HG02642 (cell line): ENCODE data around the gene PGM2L1.
"Not testable (repeated sequence)": the region's sequence is repeated elsewhere in the genome, so short reads cannot be mapped to it uniquely, and the experiment has no call there.

ENCODE experiments used
- ATAC-seq: cut with Tn5 transposase; IDR thresholded peaks from one replicate; pipeline ENCODE4 v1.9.1; 2021; ENCODE audit warnings: mild to moderate bottlenecking; ENCODE audit not compliant: unreplicated experiment, poor library complexity

The PGM2L1 gene

GRCh38 chr11:74345420-74345819, 52.8 kb downstream of the PGM2L1 start:
- ATAC-seq = no peak

- no peak for ATAC-seq
These were observed 56.3 kb downstream of the PGM2L1 start for GRCh38 chr11:74341921-74342320.

- ATAC-seq = no peak
These were observed 58.6 kb downstream of the PGM2L1 start for GRCh38 chr11:74339619-74340018.

GRCh38 chr11:74338963-74339362, 59.3 kb downstream of the PGM2L1 start:
- no peak for ATAC-seq

GRCh38 chr11:74333193-74333592, 65.0 kb downstream of the PGM2L1 start:
- ATAC-seq = no peak

GRCh38 chr11:74332291-74332690, 65.9 kb downstream of the PGM2L1 start:
- ATAC-seq = no peak

- ATAC-seq = not testable (repeated sequence)
These were observed 67.2 kb downstream of the PGM2L1 start for GRCh38 chr11:74331000-74331399.

- ATAC-seq = no peak
These were observed 68.0 kb downstream of the PGM2L1 start for GRCh38 chr11:74330075-74330858.

- no peak for ATAC-seq
These were observed 71.2 kb downstream of the PGM2L1 start for GRCh38 chr11:74327076-74327475.

- no peak for ATAC-seq
These were observed 71.6 kb downstream of the PGM2L1 start for GRCh38 chr11:74326665-74327064.

- no peak for ATAC-seq
These were observed 72.3 kb downstream of the PGM2L1 start for GRCh38 chr11:74325649-74326645.

- ATAC-seq = no peak
These were observed 75.6 kb downstream of the PGM2L1 start for GRCh38 chr11:74322667-74323066.

- ATAC-seq = no peak
These were observed 76.6 kb downstream of the PGM2L1 start for GRCh38 chr11:74321487-74322188.

- ATAC-seq = no peak
These were observed 77.7 kb downstream of the PGM2L1 start for GRCh38 chr11:74320538-74320937.

- ATAC-seq = no peak
These were observed 79.0 kb downstream of the PGM2L1 start for GRCh38 chr11:74319139-74319816.

GRCh38 chr11:74318241-74318932, 79.8 kb downstream of the PGM2L1 start:
- no peak for ATAC-seq

GRCh38 chr11:74316772-74317505, 81.3 kb downstream of the PGM2L1 start:
- no peak for ATAC-seq

GRCh38 chr11:74312326-74312725, 85.9 kb downstream of the PGM2L1 start:
- ATAC-seq = no peak
